ENCODE results near the gene FOXO6. TPM values are rescaled to one million over a fixed set of nuclear protein-coding genes. Genes with fewer than 3 reads are reported as not detected.

Gene FOXO6
- total RNA-seq, 8 experiments from 2014 or later, result 0.36 to 3.6 (median 1.3) TPM

GRCh38 chr1:41348394-41348793, 12.8 kb upstream of the FOXO6 start:
- in situ Hi-C loops (cut with MboI; ENCODE audit: low pct_unique_long_range_greater_than_20kb in 2 of 9, low sequenced_read_pairs in 9 of 9, unreplicated experiment in 9 of 9), result no loop called here
- H3K4me3 ChIP-seq, result no peak overlapping the region
- no peak overlapping the region for H3K27ac ChIP-seq
- 53 to 90% (median 62%) methylated on average over 1 to 4 of the region's 4 CpGs; no CpG with 5 or more reads in 2 of the 10 experiments for WGBS, 10 experiments
- no peaks in the 10 kb centered on the region for H3K4me1 ChIP-seq (replicated peaks in 1 of 2)
- ATAC-seq (replicated peaks in 6 of 8), result no peak

GRCh38 chr1:41349361-41350054, 11.7 kb upstream of the FOXO6 start:
- Histone ChIP-seq H3K4me1 (replicated peaks in 1 of 2) (no peaks in the 10 kb centered on the region), H3K4me3 (no peak overlapping the region), H3K27ac (no peak overlapping the region)
- WGBS, 10 experiments, result 65 to 100% (median 88%) methylated on average over 2 to 6 of the region's 8 CpGs; no CpG with 5 or more reads in 2 of the 10 experiments
- in situ Hi-C loops (cut with MboI; ENCODE audit: low pct_unique_long_range_greater_than_20kb in 2 of 9, low sequenced_read_pairs in 9 of 9, unreplicated experiment in 9 of 9), result no loop called here
- no peak for ATAC-seq (replicated peaks in 6 of 8)

GRCh38 chr1:41350055-41350378, 11.2 kb upstream of the FOXO6 start:
- Histone ChIP-seq H3K4me1 (replicated peaks in 1 of 2) (no peaks in the 10 kb centered on the region), H3K4me3 (no peak overlapping the region), H3K27ac (no peak overlapping the region)
- 50 to 89% (median 71%) methylated on average over 2 of the region's 2 CpGs; no CpG with 5 or more reads in 5 of the 10 experiments for WGBS, 10 experiments
- no peak for ATAC-seq (replicated peaks in 6 of 8)
- in situ Hi-C loops (cut with MboI; ENCODE audit: low pct_unique_long_range_greater_than_20kb in 2 of 9, low sequenced_read_pairs in 9 of 9, unreplicated experiment in 9 of 9), result no loop called here

- Histone ChIP-seq H3K4me3 (no peak overlapping the region), H3K4me1 (replicated peaks in 1 of 2) (no peaks in the 10 kb centered on the region), H3K27ac (no peak overlapping the region)
- no peak for ATAC-seq (replicated peaks in 6 of 8)
- 33 to 100% (median 76%) methylated on average over 1 to 6 of the region's 6 CpGs; no CpG with 5 or more reads in 1 of the 10 experiments for WGBS, 10 experiments
- in situ Hi-C loops (cut with MboI; ENCODE audit: low pct_unique_long_range_greater_than_20kb in 2 of 9, low sequenced_read_pairs in 9 of 9, unreplicated experiment in 9 of 9), result no loop called here
These were observed 9.7 kb upstream of the FOXO6 start for GRCh38 chr1:41351262-41352151.

- no peak overlapping the region for H3K4me3 ChIP-seq
- in situ Hi-C loops (cut with MboI; ENCODE audit: low pct_unique_long_range_greater_than_20kb in 2 of 9, low sequenced_read_pairs in 9 of 9, unreplicated experiment in 9 of 9), result no loop called here
- H3K27ac ChIP-seq, result no peak overlapping the region
- H3K4me1 ChIP-seq (replicated peaks in 1 of 2), result peaks cover 11 to 18% of the 10 kb centered on the region in 2 donors
- ATAC-seq (replicated peaks in 6 of 8), result peak in 1 of 8 experiments; percentile 39
- 40 to 87% (median 71%) methylated on average over 1 to 9 of the region's 9 CpGs; no CpG with 5 or more reads in 2 of the 10 experiments for WGBS, 10 experiments
These were observed 7.5 kb upstream of the FOXO6 start for GRCh38 chr1:41353744-41354143.

GRCh38 chr1:41354956-41355355, 6.3 kb upstream of the FOXO6 start:
- in situ Hi-C loops (cut with MboI; ENCODE audit: low pct_unique_long_range_greater_than_20kb in 2 of 9, low sequenced_read_pairs in 9 of 9, unreplicated experiment in 9 of 9), result no loop called here
- no peak overlapping the region for H3K27ac ChIP-seq
- H3K4me1 ChIP-seq (replicated peaks in 1 of 2), result peaks cover 11 to 26% of the 10 kb centered on the region in 2 donors
- 60 to 100% (median 89%) methylated on average over 1 to 3 of the region's 3 CpGs; no CpG with 5 or more reads in 4 of the 10 experiments for WGBS, 10 experiments
- no peak overlapping the region for H3K4me3 ChIP-seq
- ATAC-seq (replicated peaks in 6 of 8), result no peak

- in situ Hi-C loops (cut with MboI; ENCODE audit: low pct_unique_long_range_greater_than_20kb in 2 of 9, low sequenced_read_pairs in 9 of 9, unreplicated experiment in 9 of 9), result no loop called here
- 100% methylated on average over 1 of the region's 1 CpG; no CpG with 5 or more reads in 7 of the 10 experiments for WGBS, 10 experiments
- no peak for ATAC-seq (replicated peaks in 6 of 8)
These were observed 5.9 kb upstream of the FOXO6 start for GRCh38 chr1:41355356-41355755.

GRCh38 chr1:41355761-41356160, 5.5 kb upstream of the FOXO6 start:
- ATAC-seq (replicated peaks in 6 of 8), result no peak
- in situ Hi-C loops (cut with MboI; ENCODE audit: low pct_unique_long_range_greater_than_20kb in 2 of 9, low sequenced_read_pairs in 9 of 9, unreplicated experiment in 9 of 9), result no loop called here
- H3K4me3 ChIP-seq, result no peak overlapping the region
- WGBS, 10 experiments, result 24 to 73% (median 60%) methylated on average over 2 to 6 of the region's 6 CpGs; no CpG with 5 or more reads in 3 of the 10 experiments
- H3K27ac ChIP-seq, result no peak overlapping the region
- H3K4me1 ChIP-seq (replicated peaks in 1 of 2), result peaks cover 11 to 33% of the 10 kb centered on the region in 2 donors

More at GRCh38 chr1:41355356-41355755, 5.9 kb upstream of the FOXO6 start:
- Histone ChIP-seq H3K27ac (no peak overlapping the region), H3K4me1 (replicated peaks in 1 of 2) (peaks cover 11 to 30% of the 10 kb centered on the region in 2 donors), H3K4me3 (no peak overlapping the region)

- no peak for ATAC-seq (replicated peaks in 6 of 8)
- Histone ChIP-seq H3K4me1 (replicated peaks in 1 of 2) (peaks cover 11 to 33% of the 10 kb centered on the region in 2 donors), H3K4me3 (no peak overlapping the region), H3K27ac (no peak overlapping the region)
- WGBS, 10 experiments, result 60 to 100% (median 97%) methylated on average over 1 to 4 of the region's 4 CpGs; no CpG with 5 or more reads in 4 of the 10 experiments
- in situ Hi-C loops (cut with MboI; ENCODE audit: low pct_unique_long_range_greater_than_20kb in 2 of 9, low sequenced_read_pairs in 9 of 9, unreplicated experiment in 9 of 9), result no loop called here
These were observed 4.5 kb upstream of the FOXO6 start for GRCh38 chr1:41356752-41357151.

- Histone ChIP-seq H3K4me1 (replicated peaks in 1 of 2) (peaks cover 12 to 34% of the 10 kb centered on the region in 2 donors), H3K4me3 (no peak overlapping the region), H3K27ac (peak overlapping the region in 1 of 2 donors; percentile 2)
- in situ Hi-C loops (cut with MboI; ENCODE audit: low pct_unique_long_range_greater_than_20kb in 2 of 9, low sequenced_read_pairs in 9 of 9, unreplicated experiment in 9 of 9), result no loop called here
- whole genome bisulfite sequencing, 10 experiments, result 37 to 100% (median 43%) methylated on average over 1 to 2 of the region's 6 CpGs; no CpG with 5 or more reads in 5 of the 10 experiments
- peak in 5 of 8 experiments; percentile 8 to 43 (median 25) for ATAC-seq (replicated peaks in 6 of 8)
These were observed 3.7 kb upstream of the FOXO6 start for GRCh38 chr1:41357451-41358101.

- in situ Hi-C loops (cut with MboI; ENCODE audit: low pct_unique_long_range_greater_than_20kb in 2 of 9, low sequenced_read_pairs in 9 of 9, unreplicated experiment in 9 of 9), result no loop called here
These were observed 2.9 kb upstream of the FOXO6 start for GRCh38 chr1:41358131-41359021.

More at GRCh38 chr1:41358131-41359021, 2.9 kb upstream of the FOXO6 start:
- Histone ChIP-seq H3K4me1 (replicated peaks in 1 of 2) (peaks cover 20 to 39% of the 10 kb centered on the region in 2 donors), H3K27ac (peak overlapping the region in 1 of 2 donors; percentile 2), H3K4me3 (no peak overlapping the region)
- 70 to 100% (median 89%) methylated on average over 1 to 7 of the region's 25 CpGs; no CpG with 5 or more reads in 1 of the 10 experiments for WGBS, 10 experiments
- no peak for ATAC-seq (replicated peaks in 6 of 8)
